K562 (cell line): ENCODE results near the gene CEP131. TPM values are rescaled to one million over a fixed set of nuclear protein-coding genes. Genes with fewer than 3 reads are reported as not detected.

Experiments used
- ATAC-seq: fragments of 200-7000 bp; cut with Tn5 transposase; 3 replicates; pipeline ENCODE4 v1.9.1; 2020; ENCODE audit warnings: moderate library complexity
- BruUV-seq: library from RNA; stranded (reverse); fragments of 400-500 nt; replicated peaks from 2 replicates; lab custom pipeline; 2021; lab: Mats Ljungman, UMichigan
- CTCF ChIA-PET: fragments of 300-600 bp; formaldehyde crosslinking; extraction: SDS; loops from one replicate; lab custom pipeline; 2021; ENCODE audit warnings: low intra/inter-chr PET ratio; lab: Yijun Ruan, JAX
- POLR2A ChIA-PET: fragments of 300-600, 350-650 bp; sonication (Branson Sonifier 250); formaldehyde crosslinking; extraction: SDS; loops from one replicate; lab custom pipeline; 2021; ENCODE audit warnings: antibody characterized with exemption, inconsistent platforms; lab: Yijun Ruan, JAX
- DNase-seq, 4 experiments: peaks; one replicate each; pipeline versions ENCODE4 v3.0.0 to v3.0.0-alpha.2; 2011 to 2018; ENCODE audit warnings: low spot score in 3 of 4, mixed read lengths in 3 of 4; ENCODE audit errors: extremely low read depth in 1 of 4
- FAIRE-seq: peaks from 2 replicates; lab custom pipeline; 2011; peaks lifted over from hg19 to GRCh38; lab: Jason Lieb, UNC
- H2AFZ ChIP-seq: 2 replicates; pipeline ENCODE4 v1.6.0; 2011; ENCODE audit warnings: low read depth, low read length, control low read depth, inconsistent platforms
- H3K27ac ChIP-seq: fragments of 200-600 bp; 3 replicates; pipeline ENCODE4 v1.8.0; 2011; ENCODE audit warnings: low read depth, mild to moderate bottlenecking, control low read depth, inconsistent platforms, low read length, moderate library complexity, mixed read lengths; ENCODE audit errors: extremely low read depth
- H3K27me3 ChIP-seq, 2 experiments: fragments of 300-600 bp in 1 of 2; 2 replicates in 1 of 2; 3 replicates in 1 of 2; pipeline versions ENCODE4 v1.6.0 to v1.8.0; 2011; ENCODE audit warnings: inconsistent platforms in 2 of 2, low read length in 2 of 2, mild to moderate bottlenecking in 1 of 2, mixed read lengths in 1 of 2, moderate library complexity in 1 of 2; ENCODE audit not compliant: control insufficient read depth in 2 of 2, insufficient read depth in 2 of 2
- H3K36me3 ChIP-seq: fragments of 300-600 bp; 3 replicates; pipeline ENCODE4 v1.8.0; 2011; ENCODE audit warnings: mild to moderate bottlenecking, low read length, inconsistent platforms; ENCODE audit not compliant: control insufficient read depth, insufficient read depth
- H3K4me1 ChIP-seq, 2 experiments: fragments of 200-600 bp in 1 of 2; replicated peaks in 1 of 2; 2 replicates in 1 of 2; 3 replicates in 1 of 2; pipeline versions ENCODE4 v1.5.1 to v1.8.0; 2011; ENCODE audit warnings: inconsistent platforms in 2 of 2, low read length in 2 of 2, mild to moderate bottlenecking in 1 of 2, mixed read lengths in 1 of 2, moderate library complexity in 1 of 2; ENCODE audit not compliant: control insufficient read depth in 2 of 2, insufficient read depth in 2 of 2
- H3K4me2 ChIP-seq: 2 replicates; pipeline ENCODE4 v1.6.1; 2011; ENCODE audit warnings: low read length, control low read depth, inconsistent platforms, mixed read lengths; ENCODE audit not compliant: insufficient read depth
- H3K4me3 ChIP-seq: fragments of 200-600 bp; sonication (generic), shearing (Covaris generic); 2 replicates; pipeline ENCODE4 v1.5.1; 2016; ENCODE audit warnings: control low read depth, inconsistent platforms
- H3K79me2 ChIP-seq: fragments of 200-600 bp; 3 replicates; pipeline ENCODE4 v1.8.0; 2011; ENCODE audit warnings: low read length, inconsistent platforms; ENCODE audit not compliant: control insufficient read depth, insufficient read depth
- H3K9ac ChIP-seq, 2 experiments: 2 replicates each; pipeline versions ENCODE4 v1.6.0 to v1.6.1; 2011; ENCODE audit warnings: low read depth in 2 of 2, low read length in 2 of 2, control low read depth in 1 of 2, inconsistent platforms in 1 of 2, mild to moderate bottlenecking in 1 of 2, mixed read lengths in 1 of 2; ENCODE audit not compliant: insufficient read depth in 1 of 2
- H3K9me1 ChIP-seq: one replicate; pipeline ENCODE4 v1.6.0; 2011; ENCODE audit warnings: inconsistent platforms, mild to moderate bottlenecking, low read length, moderate library complexity; ENCODE audit not compliant: control insufficient read depth, insufficient read depth
- H3K9me3 ChIP-seq: replicated peaks from 2 replicates; pipeline ENCODE4 v1.5.1; 2011; ENCODE audit warnings: low read depth, low read length, inconsistent platforms; ENCODE audit not compliant: control insufficient read depth, insufficient read depth
- H4K20me1 ChIP-seq: replicated peaks from 2 replicates; pipeline ENCODE4 v1.6.1; 2011; ENCODE audit warnings: low read length, inconsistent platforms, mixed read lengths; ENCODE audit not compliant: control insufficient read depth, insufficient read depth
- DLX4 ChIP-seq: fragments of 250-450 bp; sonication (Bioruptor Pico); IDR thresholded peaks from 2 replicates; pipeline ENCODE4 v1.6.1; 2021; ENCODE audit warnings: mild to moderate bottlenecking
- LCOR ChIP-seq: sonication (generic); formaldehyde crosslinking; IDR thresholded peaks from 2 replicates; pipeline ENCODE4 v1.8.0; 2022; ENCODE audit warnings: mild to moderate bottlenecking, missing genetic modification reagents
- TFAP4 ChIP-seq: sonication (generic); formaldehyde crosslinking; IDR thresholded peaks from 2 replicates; pipeline ENCODE4 v1.8.0; 2022; ENCODE audit warnings: missing genetic modification reagents, mild to moderate bottlenecking, moderate library complexity, borderline replicate concordance
- WGBS: fragments of 100-300 bp; shearing (Covaris generic); methylation state at CpG from one replicate; pipeline ENCODE4 v1.1.6; 2016; ENCODE audit warnings: low coverage, mixed read lengths; ENCODE audit not compliant: insufficient coverage; ENCODE audit errors: missing lambda C conversion rate; 5-methylcytosine and 5-hydroxymethylcytosine counted together
- in situ Hi-C: fragments of 300-500 bp; cut with MboI; formaldehyde crosslinking; loops from 4 replicates; pipeline ENCODE4 v1.15.0; 2018; ENCODE audit warnings: inconsistent platforms, mixed read lengths
- intact Hi-C: fragments of 100-400 bp; cut with micrococcal nuclease; formaldehyde crosslinking; loops from 2 replicates; pipeline ENCODE4 v1.14.2; 2022
- polyA plus RNA-seq, 8 experiments: library from polyadenylated mRNA; depleted of rRNA in 4 of 8; stranded (reverse) in 5 of 8; unstranded in 3 of 8; fragments of >200 nt; fragmentation: Nextera tagmentation in 2 of 8; fragmentation: Illumina TruSeq in 1 of 8; extraction: Ambion mirVana in 2 of 8; extraction: Trizol in 1 of 8; gene quantifications; 2 replicates each; pipeline versions ENCODE4 v1.2.1 to v1.2.3, GENCODE V29; 2011 to 2014; ENCODE audit warnings: inconsistent platforms in 1 of 8, missing spikeins in 1 of 8
- total RNA-seq, 7 experiments: library from RNA; depleted of rRNA in 6 of 7; stranded (reverse); fragments of >200 nt in 6 of 7; fragmentation: Illumina TruSeq in 2 of 7; extraction: Trizol in 2 of 7; gene quantifications; 2 replicates each; pipeline versions ENCODE4 v1.2.1 to v1.2.3, GENCODE V29; 2011 to 2021; ENCODE audit warnings: low replicate concordance in 1 of 7

CEP131 gene
- total and polyA plus RNA-seq, 9 of the 15 experiments (the other 6 are each of a cell fraction or from before 2014, with no cell fraction given): 0.24 to 21.2 (median 2.3) TPM

- peak; percentile 53; the same call in 1 of the 2 replicates for TF ChIP-seq TFAP4 (CRISPR knock-in tag)
Observed at GRCh38 chr17:81241648-81242420, 19.1 kb upstream of the CEP131 start (continued).

GRCh38 chr17:81241203-81241602 lies 18.4 kb upstream of the CEP131 start:
- CTCF ChIA-PET: interaction anchor here (1.5 to 2.0 kb wide), 2 partner anchors 98 to 140 kb away, joined by 6 to 17 read pairs; no protein-coding TSS in a partner anchor
- no peak for DNase-seq

More at GRCh38 chr17:81241203-81241602, 18.4 kb upstream of the CEP131 start:
- no peak overlapping the region for H3K9ac ChIP-seq
- H4K20me1 ChIP-seq: peaks cover 7% of the 10 kb centered on the region; the same call in 1 of the 2 replicates
- no peak overlapping the region for H3K27ac ChIP-seq
- no peak for TF ChIP-seq DLX4
- TF ChIP-seq LCOR: 0 out of 2 replicates have a peak, but pooled peaks have one; percentile 19
- in situ Hi-C loops (loop anchor here (25.0 kb wide), 1 partner anchor 104 kb away; no protein-coding TSS in a partner anchor), intact Hi-C loops (loop anchor here (1.0 kb wide), 1 partner anchor 99 kb away; no protein-coding TSS in a partner anchor)
- peak; percentile 11 for FAIRE-seq
- WGBS: 76% methylated on average over 10 of the region's 10 CpGs
- no peak overlapping the region for H3K4me3 ChIP-seq
- no peak overlapping the region for H2AFZ ChIP-seq
- H3K4me2 ChIP-seq: no peak overlapping the region
- ATAC-seq: no peak
- POLR2A ChIA-PET: interaction anchor here (0.8 to 1.1 kb wide), 2 partner anchors 141 to 195 kb away, joined by 3 to 4 read pairs; no protein-coding TSS in a partner anchor
- H3K79me2 ChIP-seq: peaks cover 34% of the 10 kb centered on the region
- H3K4me1 ChIP-seq: peaks cover 10 to 89% of the 10 kb centered on the region in 2 experiments; a peak in 4 of 5 replicates
- H3K36me3 ChIP-seq: peaks cover 19% of the 10 kb centered on the region; the same call in 1 of the 3 replicates
- no TSS peak for BruUV-seq
- H3K9me1 ChIP-seq: no peaks in the 10 kb centered on the region
- no peaks in the 10 kb centered on the region for H3K27me3 ChIP-seq
- no peaks in the 10 kb centered on the region for H3K9me3 ChIP-seq
